T47D (cell line): Measurements from ENCODE around the gene GLE1.
A peak's percentile ranks its signal among the peaks of the same experiment; 100 is the strongest.

ENCODE experiments used
- DNase-seq, 2 experiments: peaks; one replicate each; pipeline versions ENCODE4 v3.0.0 to v3.0.0-alpha.2; 2011 to 2012; ENCODE audit warnings: low read depth in 1 of 2, low spot score in 1 of 2
- JUND ChIP-seq: IDR thresholded peaks from 2 replicates; pipeline ENCODE4 v1.6.1; 2012; ENCODE audit warnings: low read depth
- in situ Hi-C: cut with HindIII; loops from 2 replicates; pipeline ENCODE4 v1.10.0; 2016; ENCODE audit warnings: low sequenced_read_pairs, low pct_unique_long_range_greater_than_20kb

The GLE1 gene

DNA sequence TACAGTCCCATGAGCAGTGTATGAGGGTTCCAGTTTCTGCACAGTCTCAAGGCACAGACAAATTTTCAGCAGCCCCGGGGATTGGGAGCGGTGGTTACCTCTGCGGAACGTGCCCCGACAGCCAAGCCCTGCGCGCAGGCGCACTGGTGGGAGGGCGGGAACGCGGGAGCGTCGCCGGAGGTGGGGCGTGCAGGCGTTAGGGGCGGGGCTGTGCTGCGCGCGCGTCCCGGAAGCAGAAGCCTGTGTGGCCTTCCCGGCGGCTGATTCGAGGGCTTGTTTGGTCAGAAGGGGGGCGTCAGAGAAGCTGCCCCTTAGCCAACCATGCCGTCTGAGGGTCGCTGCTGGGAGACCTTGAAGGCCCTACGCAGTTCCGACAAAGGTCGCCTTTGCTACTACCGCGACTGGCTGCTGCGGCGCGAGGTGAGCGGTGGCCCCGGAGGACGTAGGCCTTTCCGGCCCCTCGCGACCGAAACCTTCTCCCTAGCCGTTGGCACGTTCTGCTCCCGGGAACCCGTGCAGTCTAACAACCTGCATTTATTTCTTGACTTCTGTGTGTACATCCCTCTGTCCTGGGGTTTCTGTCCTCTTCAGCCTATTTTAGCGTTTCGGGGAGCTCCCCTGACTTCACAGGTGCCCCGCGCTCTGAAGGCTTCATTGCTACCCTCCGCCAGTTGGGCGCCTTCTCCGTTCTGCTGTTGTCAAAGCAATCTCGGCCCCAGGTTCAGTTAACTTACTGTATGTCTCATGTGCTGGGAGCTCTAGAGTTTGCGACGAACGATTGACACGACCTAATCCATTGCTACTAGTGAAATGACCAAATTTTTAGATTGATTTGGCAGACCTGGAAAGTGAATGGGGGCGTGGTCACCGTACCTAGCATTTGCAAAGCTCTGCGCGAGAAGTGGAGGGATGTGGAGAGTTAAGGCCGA lies at the start of gene GLE1:
Gene GLE1, plus strand, starts transcription at position 235 of the 929 bp plus-strand sequence. Its CDS starts 87 bp downstream, at position 322.
- TF ChIP-seq JUND: no peak

GRCh38 chr9:128454991-128455390 lies 49.5 kb upstream of the GLE1 start:
- no peak for DNase-seq
- no peak for TF ChIP-seq JUND
- in situ Hi-C loops: no loop called here

More for the DNA sequence above, at the start of gene GLE1:
- in situ Hi-C loops: no loop called here
- peak; percentile 96 to 98 for DNase-seq

GRCh38 chr9:128455849-128456612 lies 48.5 kb upstream of the GLE1 start, which contains the start of gene ODF2:
Gene ODF2 (plus strand): TSS chr9:128456006. CDS start chr9:128456092, 86 bp downstream.
- TF ChIP-seq JUND: no peak
- in situ Hi-C loops: no loop called here
- DNase-seq: peak; percentile 97 to 99

- DNase-seq: peak; percentile 88 to 97
- in situ Hi-C loops: no loop called here
- TF ChIP-seq JUND: no peak
Observed at GRCh38 chr9:128456613-128457061, 47.9 kb upstream of the GLE1 start.

GRCh38 chr9:128457207-128457606 lies 47.3 kb upstream of the GLE1 start:
- TF ChIP-seq JUND: no peak
- in situ Hi-C loops: no loop called here
- no peak for DNase-seq

DNA sequence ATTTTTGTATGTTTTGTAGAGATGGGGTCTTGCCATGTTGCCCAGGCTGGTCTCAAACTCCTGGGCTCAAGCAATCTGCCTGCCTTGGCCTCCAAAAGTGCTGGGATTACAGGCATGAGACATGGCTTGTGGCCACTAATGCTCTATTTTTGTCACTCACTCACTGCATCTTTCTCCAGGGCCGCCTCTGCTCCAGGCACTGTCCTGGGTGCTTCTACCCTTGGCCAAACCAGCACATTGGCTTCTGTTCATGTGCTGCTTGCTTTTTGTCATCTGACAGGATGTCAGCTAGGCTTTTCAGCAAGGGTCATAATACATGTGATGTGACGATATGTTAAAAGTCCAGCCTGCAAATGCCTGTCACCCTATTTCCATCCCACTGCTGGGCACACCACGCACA lies 45.5 kb upstream of the GLE1 start:
- TF ChIP-seq JUND: no peak
- in situ Hi-C loops: no loop called here
- no peak for DNase-seq

DNA sequence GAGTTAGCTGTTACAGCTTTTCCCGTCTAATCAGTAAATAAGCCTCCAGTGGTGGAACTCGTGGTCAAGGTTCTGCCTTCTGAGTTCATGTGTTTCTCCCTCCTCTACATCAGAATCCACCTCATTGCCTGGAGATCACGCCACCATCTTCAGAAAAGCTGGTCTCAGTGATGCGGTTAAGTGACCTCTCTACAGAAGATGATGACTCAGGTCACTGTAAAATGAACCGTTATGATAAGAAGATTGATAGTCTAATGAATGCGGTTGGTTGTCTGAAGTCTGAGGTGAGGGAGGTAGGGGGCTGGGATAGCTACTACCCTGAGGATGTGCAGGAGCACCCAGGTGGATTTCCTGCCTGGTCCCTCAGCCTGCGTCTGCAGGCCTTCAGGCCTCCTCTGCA lies 35.4 kb upstream of the GLE1 start:
- no peak for TF ChIP-seq JUND
- no peak for DNase-seq

GRCh38 chr9:128470560-128470959 lies 34.0 kb upstream of the GLE1 start:
- in situ Hi-C loops: no loop called here
- no peak for TF ChIP-seq JUND
- no peak for DNase-seq

More for the DNA sequence above, 35.4 kb upstream of the GLE1 start:
- in situ Hi-C loops: no loop called here

DNA sequence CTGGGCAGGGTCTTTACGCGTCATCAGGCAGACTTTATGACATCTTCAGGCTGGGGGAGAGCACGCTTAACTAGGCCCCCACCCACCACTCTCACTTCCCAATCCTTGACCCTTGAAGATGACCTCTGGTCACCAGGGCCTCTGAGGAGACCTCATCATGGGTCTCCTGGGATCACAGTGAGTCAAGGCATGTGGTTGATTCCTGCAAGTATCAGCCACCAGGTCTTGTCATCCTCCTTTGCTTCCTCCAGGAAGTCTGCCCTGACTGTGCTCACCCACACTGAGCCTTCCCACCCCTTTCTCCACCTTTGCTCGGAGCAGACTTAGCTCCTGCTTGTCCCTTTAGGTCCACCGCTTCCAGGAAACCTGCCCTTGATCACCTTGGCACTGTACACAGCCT lies 31.4 kb upstream of the GLE1 start:
- in situ Hi-C loops: no loop called here
- no peak for TF ChIP-seq JUND
- no peak for DNase-seq

- TF ChIP-seq JUND: no peak
- in situ Hi-C loops: no loop called here
- DNase-seq: no peak
Observed at GRCh38 chr9:128475867-128476266, 28.7 kb upstream of the GLE1 start.

DNA sequence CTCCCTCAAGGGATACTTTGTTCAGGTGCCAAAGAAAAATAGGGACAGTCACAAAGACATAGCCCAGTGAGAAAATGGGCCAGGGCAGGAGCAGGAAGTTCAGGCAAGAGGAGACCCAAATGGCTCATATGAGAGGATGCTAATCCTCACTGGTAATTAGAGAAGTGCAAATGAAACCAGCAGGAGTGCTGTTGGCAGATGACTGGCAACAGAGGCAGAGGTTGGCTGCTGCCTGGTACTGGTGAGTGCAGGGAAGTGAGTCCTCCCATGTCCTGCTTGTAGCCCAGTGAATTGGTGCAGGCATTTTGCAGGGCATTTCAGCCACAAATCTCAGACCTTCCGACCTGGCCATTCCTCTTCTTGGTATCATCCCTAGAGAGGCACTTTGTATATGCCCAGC lies 25.3 kb upstream of the GLE1 start:
- TF ChIP-seq JUND: no peak
- DNase-seq: no peak
- in situ Hi-C loops: no loop called here

GRCh38 chr9:128481561-128481960 lies 23.0 kb upstream of the GLE1 start:
- no peak for TF ChIP-seq JUND
- in situ Hi-C loops: no loop called here
- no peak for DNase-seq

GRCh38 chr9:128482186-128482585 lies 22.3 kb upstream of the GLE1 start:
- DNase-seq: peak; percentile 48 to 62
- 0 out of 2 replicates have a peak, but pooled peaks have one; percentile 28 for TF ChIP-seq JUND
- in situ Hi-C loops: no loop called here
